HG03565 (cell line): Measurements from ENCODE around the gene ARIH1.

Experiments
- ATAC-seq: cut with Tn5 transposase; IDR thresholded peaks from one replicate; pipeline ENCODE4 v1.9.1; 2021; ENCODE audit warnings: mild to moderate bottlenecking, moderate library complexity; ENCODE audit not compliant: unreplicated experiment

ARIH1 gene

GRCh38 chr15:72487070-72487797 is 13.1 kb downstream of the ARIH1 start:
- no peak for ATAC-seq

- no peak for ATAC-seq
These were observed 14.4 kb downstream of the ARIH1 start for GRCh38 chr15:72488558-72488957.

GRCh38 chr15:72489943-72490554 is 15.9 kb downstream of the ARIH1 start:
- no peak for ATAC-seq

GRCh38 chr15:72491768-72492167 is 17.6 kb downstream of the ARIH1 start:
- no peak for ATAC-seq

GRCh38 chr15:72492733-72493132 is 18.6 kb downstream of the ARIH1 start:
- no peak for ATAC-seq

- ATAC-seq, result no peak
These were observed 19.1 kb downstream of the ARIH1 start for GRCh38 chr15:72493220-72493619.

GRCh38 chr15:72495007-72495406 is 20.9 kb downstream of the ARIH1 start:
- no peak for ATAC-seq

GRCh38 chr15:72496783-72497182 is 22.7 kb downstream of the ARIH1 start:
- ATAC-seq, result no peak

- ATAC-seq, result no peak
These were observed 23.3 kb downstream of the ARIH1 start for GRCh38 chr15:72497402-72497801.

- no peak for ATAC-seq
These were observed 28.2 kb downstream of the ARIH1 start for GRCh38 chr15:72502220-72502809.

- ATAC-seq, result no peak
These were observed 29.0 kb downstream of the ARIH1 start for GRCh38 chr15:72503147-72503546.

- ATAC-seq, result no peak
These were observed 33.4 kb downstream of the ARIH1 start for GRCh38 chr15:72507402-72508092.

- no peak for ATAC-seq
These were observed 35.4 kb downstream of the ARIH1 start for GRCh38 chr15:72509484-72509883.

- no peak for ATAC-seq
These were observed 37.4 kb downstream of the ARIH1 start for GRCh38 chr15:72511536-72511935.

GRCh38 chr15:72515591-72516389 is 41.7 kb downstream of the ARIH1 start:
- no peak for ATAC-seq

GRCh38 chr15:72516777-72517176 is 42.6 kb downstream of the ARIH1 start:
- no peak for ATAC-seq

GRCh38 chr15:72521682-72522081 is 47.6 kb downstream of the ARIH1 start:
- ATAC-seq, result no peak

GRCh38 chr15:72532991-72533601 is 59.0 kb downstream of the ARIH1 start:
- no peak for ATAC-seq

GRCh38 chr15:72534523-72534922 is 60.4 kb downstream of the ARIH1 start:
- no peak for ATAC-seq

- no peak for ATAC-seq
These were observed 61.8 kb downstream of the ARIH1 start for GRCh38 chr15:72535911-72536310.
